IPS-18a (cell line): ENCODE data around the gene HES6.

Source experiments
- H3K27ac ChIP-seq: one replicate; pipeline ENCODE4 v1.5.1; 2013; ENCODE audit warnings: low read length
- H3K27me3 ChIP-seq: one replicate; pipeline ENCODE4 v1.6.1; 2013; ENCODE audit warnings: mild to moderate bottlenecking, low read length; ENCODE audit not compliant: control insufficient read depth, insufficient read depth
- H3K36me3 ChIP-seq: one replicate; pipeline ENCODE4 v1.6.1; 2013; ENCODE audit warnings: low read depth, low read length; ENCODE audit not compliant: control insufficient read depth
- H3K4me1 ChIP-seq: one replicate; pipeline ENCODE4 v1.6.1; 2013; ENCODE audit warnings: low read depth, low read length; ENCODE audit not compliant: control insufficient read depth
- H3K4me3 ChIP-seq: one replicate; pipeline ENCODE4 v1.5.1; 2013; ENCODE audit warnings: low read length
- H3K9ac ChIP-seq: one replicate; pipeline ENCODE4 v1.6.1; 2013; ENCODE audit warnings: mild to moderate bottlenecking, low read length, moderate library complexity
- H3K9me3 ChIP-seq: one replicate; pipeline ENCODE4 v1.6.1; 2013; ENCODE audit warnings: low read depth, low read length; ENCODE audit not compliant: control insufficient read depth

The HES6 gene

GRCh38 chr2:238270606-238271005 is 30.8 kb upstream of the HES6 start:
- H3K9me3 ChIP-seq = no peaks in the 10 kb centered on the region
- H3K4me3 ChIP-seq = no peak overlapping the region
- H3K27me3 ChIP-seq = no peaks in the 10 kb centered on the region
- no peaks in the 10 kb centered on the region for H3K4me1 ChIP-seq
- no peak overlapping the region for H3K27ac ChIP-seq
- H3K9ac ChIP-seq = no peak overlapping the region
- peaks cover 9% of the 10 kb centered on the region for H3K36me3 ChIP-seq

- no peak overlapping the region for H3K4me3 ChIP-seq
Observed at GRCh38 chr2:238269741-238270140, 29.9 kb upstream of the HES6 start.

GRCh38 chr2:238267884-238268680 is 28.2 kb upstream of the HES6 start:
- no peaks in the 10 kb centered on the region for H3K27me3 ChIP-seq

More at GRCh38 chr2:238269741-238270140, 29.9 kb upstream of the HES6 start:
- no peak overlapping the region for H3K9ac ChIP-seq
- H3K27me3 ChIP-seq = no peaks in the 10 kb centered on the region
- H3K4me1 ChIP-seq = no peaks in the 10 kb centered on the region
- H3K27ac ChIP-seq = no peak overlapping the region
- H3K36me3 ChIP-seq = peaks cover 9% of the 10 kb centered on the region
- H3K9me3 ChIP-seq = no peaks in the 10 kb centered on the region

GRCh38 chr2:238267341-238267710 is 27.5 kb upstream of the HES6 start:
- H3K4me3 ChIP-seq = no peak overlapping the region
- peaks cover 2% of the 10 kb centered on the region for H3K36me3 ChIP-seq
- no peak overlapping the region for H3K9ac ChIP-seq
- H3K27ac ChIP-seq = no peak overlapping the region
- no peaks in the 10 kb centered on the region for H3K27me3 ChIP-seq
- peaks cover 3% of the 10 kb centered on the region for H3K4me1 ChIP-seq
- no peaks in the 10 kb centered on the region for H3K9me3 ChIP-seq

More at GRCh38 chr2:238267884-238268680, 28.2 kb upstream of the HES6 start:
- H3K4me3 ChIP-seq = no peak overlapping the region
- no peak overlapping the region for H3K27ac ChIP-seq
- peaks cover 3% of the 10 kb centered on the region for H3K4me1 ChIP-seq
- peaks cover 2% of the 10 kb centered on the region for H3K36me3 ChIP-seq
- no peaks in the 10 kb centered on the region for H3K9me3 ChIP-seq
- no peak overlapping the region for H3K9ac ChIP-seq

- Histone ChIP-seq H3K9ac (no peak overlapping the region), H3K4me3 (no peak overlapping the region), H3K4me1 (peaks cover 3% of the 10 kb centered on the region), H3K27ac (no peak overlapping the region), H3K27me3 (no peaks in the 10 kb centered on the region), H3K36me3 (no peaks in the 10 kb centered on the region), H3K9me3 (no peaks in the 10 kb centered on the region)
Observed at GRCh38 chr2:238265605-238266004, 25.8 kb upstream of the HES6 start.

GRCh38 chr2:238264072-238264460 is 24.2 kb upstream of the HES6 start:
- H3K9ac ChIP-seq = no peak overlapping the region
- peaks cover 3% of the 10 kb centered on the region for H3K4me1 ChIP-seq
- H3K9me3 ChIP-seq = no peaks in the 10 kb centered on the region
- H3K36me3 ChIP-seq = no peaks in the 10 kb centered on the region
- no peak overlapping the region for H3K4me3 ChIP-seq
- no peaks in the 10 kb centered on the region for H3K27me3 ChIP-seq
- H3K27ac ChIP-seq = no peak overlapping the region

- no peaks in the 10 kb centered on the region for H3K9me3 ChIP-seq
- H3K36me3 ChIP-seq = no peaks in the 10 kb centered on the region
- H3K4me3 ChIP-seq = no peak overlapping the region
- H3K9ac ChIP-seq = no peak overlapping the region
- H3K27me3 ChIP-seq = no peaks in the 10 kb centered on the region
- peaks cover 3% of the 10 kb centered on the region for H3K4me1 ChIP-seq
- H3K27ac ChIP-seq = no peak overlapping the region
Observed at GRCh38 chr2:238263204-238264071, 23.6 kb upstream of the HES6 start.

GRCh38 chr2:238262496-238263122 is 22.8 kb upstream of the HES6 start:
- Histone ChIP-seq H3K9ac (no peak overlapping the region), H3K36me3 (no peaks in the 10 kb centered on the region), H3K9me3 (no peaks in the 10 kb centered on the region), H3K4me1 (peaks cover 3% of the 10 kb centered on the region), H3K4me3 (no peak overlapping the region), H3K27me3 (no peaks in the 10 kb centered on the region), H3K27ac (no peak overlapping the region)

- Histone ChIP-seq H3K9ac (no peak overlapping the region), H3K27ac (no peak overlapping the region), H3K27me3 (no peaks in the 10 kb centered on the region), H3K4me1 (peaks cover 3% of the 10 kb centered on the region), H3K36me3 (no peaks in the 10 kb centered on the region), H3K9me3 (no peaks in the 10 kb centered on the region), H3K4me3 (no peak overlapping the region)
Observed at GRCh38 chr2:238261718-238262375, 22.0 kb upstream of the HES6 start.

- no peak overlapping the region for H3K9ac ChIP-seq
- H3K27ac ChIP-seq = no peak overlapping the region
- no peaks in the 10 kb centered on the region for H3K9me3 ChIP-seq
- no peak overlapping the region for H3K4me3 ChIP-seq
- H3K36me3 ChIP-seq = peaks cover under 1% of the 10 kb centered on the region
- peaks cover 3% of the 10 kb centered on the region for H3K4me1 ChIP-seq
- H3K27me3 ChIP-seq = no peaks in the 10 kb centered on the region
Observed at GRCh38 chr2:238260883-238261282, 21.0 kb upstream of the HES6 start.
